NCI-H2107 (cell line): ENCODE measurements around the gene C2orf76.

Experiments used
- DNase-seq: peaks from one replicate; lab custom pipeline; 2025; lab: John Stamatoyannopoulos, UW

Gene C2orf76

GRCh38 chr2:119338272-119338671 lies 28.4 kb downstream of the C2orf76 start:
- no peak for DNase-seq

DNA sequence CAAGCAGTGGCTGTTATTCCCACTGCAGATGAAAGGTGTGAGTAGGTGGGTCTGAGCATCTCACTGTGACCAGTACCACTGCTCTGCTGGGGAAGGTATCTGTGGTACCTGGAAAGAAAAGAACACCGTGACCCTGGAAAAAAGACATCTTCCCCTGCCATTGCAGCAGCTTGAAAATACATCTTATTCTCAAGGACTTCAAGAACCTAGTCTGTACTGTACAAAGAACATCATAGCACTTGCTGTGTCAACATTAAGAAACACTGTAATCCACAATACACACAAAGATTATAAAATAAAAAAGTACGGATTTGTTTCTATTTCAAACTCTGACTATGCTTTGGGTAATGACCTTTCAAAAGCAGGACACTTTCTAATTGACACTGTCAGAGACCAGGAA lies 28.9 kb downstream of the C2orf76 start:
- no peak for DNase-seq

DNA sequence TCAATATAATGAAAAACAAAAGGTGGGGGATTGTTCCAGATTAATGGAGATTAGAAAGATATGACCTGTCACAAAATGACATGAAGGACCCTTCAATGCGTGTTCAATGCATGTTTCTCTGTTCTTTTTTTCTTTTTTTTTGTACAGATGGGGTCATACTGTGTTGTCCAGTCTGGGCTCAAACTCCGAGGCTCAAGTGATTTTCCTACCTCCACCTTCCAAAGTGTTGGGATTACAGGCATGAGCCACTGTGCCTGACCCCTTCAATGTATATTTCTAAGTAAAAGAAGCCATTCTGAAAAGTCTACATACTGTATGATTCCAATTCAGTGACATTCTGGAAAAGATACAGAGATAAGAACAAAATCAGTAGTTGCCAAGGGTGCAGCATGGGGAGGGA lies 32.8 kb downstream of the C2orf76 start:
- no peak for DNase-seq

GRCh38 chr2:119333360-119333759 lies 33.3 kb downstream of the C2orf76 start:
- DNase-seq: no peak

GRCh38 chr2:119332953-119333352 lies 33.7 kb downstream of the C2orf76 start:
- DNase-seq: no peak

- no peak for DNase-seq
These were observed 39.2 kb downstream of the C2orf76 start for GRCh38 chr2:119327431-119327830.

- no peak for DNase-seq
These were observed 39.7 kb downstream of the C2orf76 start for GRCh38 chr2:119326938-119327337.

- DNase-seq: no peak
These were observed 41.9 kb downstream of the C2orf76 start for GRCh38 chr2:119324685-119325270.

DNA sequence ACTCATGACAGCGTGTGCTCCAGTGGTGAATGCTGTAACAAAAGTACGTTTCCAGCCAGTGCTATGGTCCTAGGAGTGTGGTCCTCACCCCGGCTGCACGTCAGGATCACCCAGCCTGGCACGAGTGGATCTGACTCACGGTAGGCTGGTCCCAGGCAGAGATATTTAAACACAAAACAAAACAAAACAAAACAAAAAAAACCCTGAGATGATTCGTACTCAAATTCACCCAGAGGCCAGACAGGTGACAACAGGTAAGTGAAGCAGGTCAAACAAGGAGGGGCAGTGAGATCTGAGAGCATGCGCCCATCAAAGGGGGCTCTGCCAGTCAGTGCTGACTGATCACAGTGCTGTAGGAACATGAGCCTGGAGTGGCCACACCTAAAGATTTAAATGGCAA lies 43.2 kb downstream of the C2orf76 start:
- DNase-seq: no peak

DNA sequence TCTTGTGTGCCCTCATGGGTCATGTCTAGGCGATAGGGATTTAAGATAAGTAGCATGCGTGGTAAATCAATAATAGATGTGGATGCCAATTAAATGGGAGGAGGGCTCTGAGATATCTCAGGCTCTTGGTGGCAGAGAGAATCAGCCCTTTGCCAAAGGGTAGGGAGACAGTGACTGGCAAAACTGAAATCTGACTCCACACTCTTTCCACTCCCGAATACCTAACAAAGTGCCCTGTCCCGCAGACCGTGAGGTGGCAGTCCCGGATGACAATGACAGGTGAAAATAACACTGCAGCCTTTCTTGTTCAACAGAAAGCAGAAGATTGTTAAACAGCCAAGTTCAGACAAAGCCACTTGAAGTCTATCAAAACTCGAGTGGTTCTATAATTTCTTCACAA lies 47.0 kb downstream of the C2orf76 start:
- DNase-seq: no peak

DNA sequence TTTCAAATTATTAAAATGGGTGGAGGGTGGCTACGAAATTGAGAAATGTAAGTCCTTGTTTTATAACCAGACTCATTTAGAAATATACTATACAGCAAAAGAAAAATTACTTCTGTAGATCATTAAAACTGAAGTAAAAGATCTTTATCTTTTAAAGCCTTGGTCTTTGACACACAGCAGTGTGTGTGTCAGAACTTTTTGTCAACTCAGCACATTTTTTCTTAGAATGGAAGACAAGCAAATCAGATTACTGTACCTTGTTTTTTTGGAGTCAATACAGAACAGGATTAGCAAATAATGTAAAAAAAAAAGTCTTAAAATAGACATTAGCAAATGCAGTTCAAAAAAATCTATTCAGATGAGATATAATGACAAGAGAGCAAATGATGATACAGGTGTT lies 49.1 kb downstream of the C2orf76 start:
- no peak for DNase-seq

- DNase-seq: no peak
These were observed 50.6 kb downstream of the C2orf76 start for GRCh38 chr2:119316066-119316465.

DNA sequence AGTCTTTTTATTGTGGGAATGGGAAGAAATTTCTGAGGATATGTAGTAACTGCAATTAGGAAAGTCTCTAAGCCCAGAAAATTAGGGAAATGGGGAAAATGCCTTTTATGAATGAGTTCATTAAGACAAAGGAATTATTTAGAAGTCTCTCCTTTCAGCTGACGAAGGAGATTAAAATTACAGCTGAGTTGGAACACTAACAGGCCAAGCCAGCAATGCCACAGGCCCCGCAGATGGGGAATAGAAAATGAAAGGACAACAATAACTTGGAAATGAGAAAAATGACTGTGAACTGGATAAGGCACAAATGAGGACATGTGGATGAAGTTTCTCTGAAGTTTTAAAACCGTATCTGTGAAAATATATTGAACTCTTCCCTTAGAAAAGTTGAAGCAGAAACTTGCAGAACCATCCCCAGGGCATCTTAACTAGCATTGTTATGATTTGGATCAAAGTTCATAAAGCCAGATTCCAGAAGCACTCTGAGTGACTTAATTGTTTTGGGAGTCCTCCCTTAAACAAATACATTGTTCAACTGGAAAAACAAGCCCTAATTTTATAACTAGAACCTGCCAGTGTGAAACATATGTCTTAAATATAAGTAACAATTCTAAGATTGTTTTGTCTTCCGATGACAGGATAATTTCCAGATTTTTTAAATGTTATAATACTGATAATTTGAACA lies 51.3 kb downstream of the C2orf76 start:
- DNase-seq: no peak

DNA sequence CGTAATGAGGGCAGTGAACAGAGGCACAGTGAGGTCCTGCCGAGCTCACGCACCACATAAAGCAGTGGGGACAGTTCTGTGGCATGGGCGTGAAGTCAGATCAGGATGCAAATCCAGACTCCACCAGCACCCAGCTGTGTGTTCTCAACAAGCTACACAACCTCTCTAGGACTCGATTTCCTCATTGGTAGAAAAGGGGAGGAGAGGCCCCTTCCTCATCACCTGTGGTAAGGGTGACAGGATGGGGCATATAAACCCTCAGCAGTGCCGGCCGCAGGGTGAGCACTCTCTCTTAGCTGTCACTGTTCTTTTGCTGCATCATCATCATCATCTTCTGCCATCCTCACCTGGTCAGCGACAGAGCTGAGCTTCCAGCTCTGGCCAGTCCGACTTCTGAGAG lies 54.8 kb downstream of the C2orf76 start:
- DNase-seq: no peak

DNA sequence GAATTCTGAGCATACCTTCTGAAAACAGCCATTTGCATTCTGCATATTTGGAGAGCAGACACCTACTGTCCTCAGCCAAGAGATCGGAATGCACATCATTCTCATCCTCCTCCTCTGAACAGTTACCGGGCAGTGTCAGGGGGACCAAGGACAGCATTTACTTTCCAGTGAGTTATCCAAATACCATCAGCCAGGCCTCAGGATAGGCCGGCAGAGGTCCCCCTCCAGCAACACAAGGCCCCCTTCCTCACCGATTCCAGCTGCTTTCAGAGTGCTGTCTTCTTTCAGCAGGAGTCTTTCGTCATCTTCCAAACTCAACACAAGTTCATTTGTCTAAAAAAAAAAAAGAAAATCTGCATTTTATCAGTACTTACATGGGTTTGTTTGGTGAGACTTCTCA lies 55.3 kb downstream of the C2orf76 start:
- no peak for DNase-seq

DNA sequence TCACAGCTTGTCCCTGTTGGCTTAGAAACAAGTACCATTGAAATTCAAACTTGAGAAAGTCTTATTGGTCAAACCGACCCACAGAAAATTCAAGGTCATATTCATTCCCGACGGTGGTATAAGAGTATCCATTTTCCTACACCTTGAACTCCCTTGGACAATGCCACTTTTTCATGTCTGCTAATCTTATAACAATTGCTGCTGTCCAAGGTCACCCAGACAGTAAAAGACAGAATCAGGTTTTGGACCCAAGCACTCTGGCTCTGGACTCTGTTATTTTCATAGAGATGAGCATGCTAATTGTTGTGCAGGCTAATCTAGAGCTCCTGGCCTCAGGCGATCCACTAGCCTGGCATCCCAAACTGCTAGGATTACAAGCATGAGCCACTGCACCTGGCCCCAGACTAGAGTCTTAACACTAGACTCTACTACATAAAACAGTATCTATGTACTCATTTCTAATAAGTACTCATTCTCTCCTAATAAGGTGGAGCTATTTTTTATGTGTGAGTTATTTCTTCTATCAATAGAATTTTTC lies 57.8 kb downstream of the C2orf76 start:
- no peak for DNase-seq

DNA sequence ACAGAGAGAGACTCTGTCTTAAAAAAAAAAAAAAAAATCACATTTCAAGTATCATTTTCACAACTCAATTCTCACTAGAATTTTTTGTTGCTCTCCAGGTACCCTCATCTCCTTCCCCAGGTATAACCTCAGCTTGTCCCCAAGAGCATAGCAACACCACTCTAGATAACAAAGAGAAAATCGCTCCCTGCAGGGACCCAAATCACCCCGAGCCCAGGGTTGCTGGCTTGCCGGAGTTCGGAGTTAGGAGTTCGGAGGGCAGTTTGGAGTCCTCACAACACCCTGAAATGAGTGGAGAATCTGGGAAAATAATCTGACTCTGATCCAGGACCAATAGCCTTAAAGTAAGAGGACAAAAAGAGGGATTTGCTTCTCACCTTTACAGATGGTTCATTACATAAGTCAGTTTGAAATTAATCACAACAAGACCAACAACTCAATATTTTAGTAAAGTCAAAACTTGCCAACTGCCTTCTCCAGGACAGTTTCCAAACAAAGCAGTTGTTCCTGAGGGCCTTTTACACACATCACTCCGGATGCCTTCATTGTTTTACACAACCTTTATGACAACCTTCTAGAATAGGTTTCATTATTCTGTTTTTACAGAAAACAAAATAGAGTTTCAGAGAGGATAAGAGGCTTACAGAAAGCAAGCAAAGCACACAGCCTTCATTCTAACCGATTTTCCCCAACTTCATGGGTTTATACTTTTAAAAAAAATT lies 59.1 kb downstream of the C2orf76 start:
- DNase-seq: no peak

GRCh38 chr2:119306196-119306590 lies 60.4 kb downstream of the C2orf76 start:
- no peak for DNase-seq

DNA sequence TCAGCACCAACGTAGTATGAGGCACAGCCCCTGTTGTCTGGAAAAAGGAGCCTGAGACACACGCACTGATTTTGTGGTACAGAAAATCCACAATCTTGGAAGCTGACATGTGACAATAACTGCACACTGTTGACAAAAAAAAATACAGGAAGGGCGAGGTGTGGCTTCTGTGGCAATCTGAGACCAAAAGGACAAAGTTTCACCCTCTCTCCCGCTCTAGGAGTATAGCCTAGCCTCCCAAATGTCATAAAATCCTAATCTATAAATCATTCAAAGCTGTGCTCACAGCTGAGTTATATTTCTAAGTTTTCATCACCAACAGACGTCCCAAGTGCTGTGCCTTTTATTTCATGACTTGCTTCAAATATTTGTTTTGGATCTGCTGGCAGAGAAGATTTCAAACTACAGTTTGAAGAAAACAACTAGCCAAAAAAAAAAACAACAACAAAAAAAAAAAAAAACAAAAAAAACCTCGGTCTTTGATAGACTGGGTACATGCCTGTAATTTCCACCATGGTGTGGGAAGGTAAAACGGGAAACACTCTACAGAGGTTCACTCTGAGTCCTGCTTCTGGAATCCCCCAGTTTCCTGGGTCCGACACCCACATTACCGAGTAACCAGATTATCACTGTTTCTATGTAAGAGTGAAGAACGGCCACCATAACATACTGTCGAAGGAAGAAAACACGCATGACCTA lies 61.0 kb downstream of the C2orf76 start:
- no peak for DNase-seq

GRCh38 chr2:119304847-119305246 lies 61.8 kb downstream of the C2orf76 start:
- DNase-seq: no peak

- no peak for DNase-seq
These were observed 65.2 kb downstream of the C2orf76 start for GRCh38 chr2:119301413-119301812.

GRCh38 chr2:119295688-119296375 lies 70.8 kb downstream of the C2orf76 start:
- no peak for DNase-seq
